CD4-positive, alpha-beta T cell (primary cell): Measurements from ENCODE around the gene PLA2G5. TPM values are rescaled to one million over a fixed set of nuclear protein-coding genes. Genes with fewer than 3 reads are reported as not detected.
"Not testable (repeated sequence)": the region's sequence is repeated elsewhere in the genome, so short reads cannot be mapped to it uniquely, and the experiment has no call there.

ENCODE experiments used
- ATAC-seq: fragments of 200-7000 bp; cut with Tn5 transposase; one replicate; pipeline ENCODE4 v1.10.0; 2022; ENCODE audit warnings: mild to moderate bottlenecking; ENCODE audit not compliant: poor library complexity
- CTCF ChIA-PET: fragments of 350-600 bp; sonication (Branson Sonifier 250); formaldehyde crosslinking; loops from one replicate; lab custom pipeline; 2021; ENCODE audit warnings: antibody characterized with exemption, inconsistent platforms; lab: Charles Lee
- POLR2A ChIA-PET: fragments of 350-600 bp; sonication (Branson Sonifier 250); formaldehyde crosslinking; loops from one replicate; lab custom pipeline; 2021; ENCODE audit warnings: antibody characterized with exemption, inconsistent platforms; lab: Charles Lee
- DNase-seq, 14 experiments: peaks; one replicate each; pipeline ENCODE4 v3.0.0-alpha.2; 2013 to 2020; ENCODE audit warnings: mixed read lengths in 2 of 14
- H3K27ac ChIP-seq, 2 donors: one replicate each; pipeline versions ENCODE4 v1.5.1 to v1.7.0; 2013; ENCODE audit warnings: low read length in 2 of 2, low read depth in 1 of 2, mild to moderate bottlenecking in 1 of 2
- H3K27me3 ChIP-seq, 2 experiments: 1 replicate in 1 of 2; 2 replicates in 1 of 2; pipeline versions ENCODE4 v1.6.1 to v1.7.0; 2013; ENCODE audit warnings: low read length in 2 of 2, control low read depth in 1 of 2, mild to moderate bottlenecking in 1 of 2, moderate library complexity in 1 of 2; ENCODE audit not compliant: insufficient read depth in 2 of 2, control insufficient read depth in 1 of 2
- H3K36me3 ChIP-seq: one replicate; pipeline ENCODE4 v1.6.1; 2013; ENCODE audit warnings: low read length, control low read depth; ENCODE audit not compliant: insufficient read depth
- H3K4me1 ChIP-seq: one replicate; pipeline ENCODE4 v1.6.1; 2013; ENCODE audit warnings: low read length, control low read depth; ENCODE audit not compliant: insufficient read depth
- H3K4me3 ChIP-seq: one replicate; pipeline ENCODE4 v1.5.1; 2013; ENCODE audit warnings: mild to moderate bottlenecking, low read length, moderate library complexity
- H3K9me3 ChIP-seq, 2 experiments: 1 replicate in 1 of 2; 2 replicates in 1 of 2; pipeline versions ENCODE4 v1.6.1 to v1.7.0; 2013; ENCODE audit warnings: low read length in 2 of 2, mild to moderate bottlenecking in 2 of 2, control low read depth in 1 of 2, moderate library complexity in 1 of 2; ENCODE audit not compliant: control insufficient read depth in 1 of 2, insufficient read depth in 1 of 2
- H3K27ac Mint-ChIP-seq: one replicate; pipeline ENCODE4 v1.8.0; 2020; ENCODE audit warnings: mixed read lengths
- H3K27me3 Mint-ChIP-seq: one replicate; pipeline ENCODE4 v1.8.0; 2021; ENCODE audit warnings: mixed read lengths
- H3K36me3 Mint-ChIP-seq: one replicate; pipeline ENCODE4 v1.8.0; 2021; ENCODE audit warnings: low read depth, mixed read lengths
- H3K4me1 Mint-ChIP-seq: one replicate; pipeline ENCODE4 v1.8.0; 2021; ENCODE audit warnings: low read depth, mixed read lengths
- H3K4me3 Mint-ChIP-seq: one replicate; pipeline ENCODE4 v1.8.0; 2020; ENCODE audit warnings: mild to moderate bottlenecking, mixed read lengths
- H3K9me3 Mint-ChIP-seq: one replicate; pipeline ENCODE4 v1.8.0; 2020; ENCODE audit warnings: mixed read lengths
- CTCF ChIP-seq: fragments of 200-600 bp; IDR thresholded peaks from one replicate; pipeline ENCODE4 v1.8.0; 2022; ENCODE audit warnings: antibody characterized with exemption, mild to moderate bottlenecking
- intact Hi-C, 2 experiments: fragments of 100-400 bp; cut with DNase I in 1 of 2; cut with micrococcal nuclease in 1 of 2; formaldehyde crosslinking; loops; one replicate each; pipeline versions ENCODE4 v1.15.1 to v1.9.0; 2023 to 2025; cut with DNase I, micrococcal nuclease
- total RNA-seq, 174 experiments: library from RNA in 2 of 174; stranded (reverse) in 2 of 174; gene quantifications; one replicate each; pipeline ENCODE4 v1.2.3 and lab custom pipeline; 2021 to 2026

Gene PLA2G5
- total RNA-seq, 2 experiments from 2014 or later: not detected

DNA sequence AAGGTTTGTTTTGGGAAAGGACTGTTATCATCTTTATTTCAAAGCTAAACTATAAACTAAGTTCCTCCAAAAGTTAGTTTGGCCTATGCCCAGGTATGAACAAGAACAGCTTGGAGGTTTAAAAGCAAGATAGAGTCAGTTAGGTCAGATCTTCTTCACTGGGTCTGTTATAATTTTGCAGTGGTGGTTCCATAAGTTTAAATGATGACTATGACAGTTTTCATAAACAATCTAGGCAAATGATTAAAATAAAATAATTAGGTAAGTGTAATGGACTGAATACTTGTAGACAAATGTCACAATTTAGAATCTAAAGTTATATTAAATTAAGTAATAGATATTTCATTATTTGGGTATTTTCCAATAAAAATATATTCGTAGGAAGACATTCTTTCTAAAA lies 21.4 kb upstream of the PLA2G5 start:
- ChIA-PET CTCF (interaction anchor here (0.9 to 1.1 kb wide), 2 partner anchors 11 to 15 kb away, joined by 3 to 7 read pairs; no protein-coding TSS in a partner anchor), POLR2A (no interaction called here)
- no peaks in the 10 kb centered on the region for H3K4me1 ChIP-seq
- DNase-seq (no peak), ATAC-seq (no peak)
- no peak overlapping the region for H3K4me3 ChIP-seq
- Mint-ChIP-seq H3K4me3 (no peak overlapping the region), H3K27ac (no peak overlapping the region), H3K4me1 (no peaks in the 10 kb centered on the region), H3K9me3 (peaks cover 11% of the 10 kb centered on the region), H3K36me3 (no peaks in the 10 kb centered on the region), H3K27me3 (peaks cover 6% of the 10 kb centered on the region)
- no peaks in the 10 kb centered on the region for H3K36me3 ChIP-seq
- intact Hi-C loops: loop anchor here in 1 of 2 experiments (10.0 kb wide), 1 partner anchor 384 kb away; the partner anchor contains the start of gene HTR6
- H3K9me3 ChIP-seq: peaks cover 4 to 7% of the 10 kb centered on the region in 2 experiments
- H3K27me3 ChIP-seq: no peaks in the 10 kb centered on the region
- no peak for TF ChIP-seq CTCF
- H3K27ac ChIP-seq: no peak overlapping the region

GRCh38 chr1:20049056-20049798 lies 20.8 kb upstream of the PLA2G5 start:
- H3K9me3 Mint-ChIP-seq: peaks cover 11% of the 10 kb centered on the region
- H3K27me3 ChIP-seq, H3K36me3 ChIP-seq, H3K27me3 Mint-ChIP-seq, H3K9me3 ChIP-seq, H3K36me3 Mint-ChIP-seq, H3K4me1 ChIP-seq, DNase-seq, POLR2A ChIA-PET, H3K4me3 ChIP-seq, H3K27ac Mint-ChIP-seq, H3K27ac ChIP-seq, H3K4me3 Mint-ChIP-seq, H3K4me1 Mint-ChIP-seq, ATAC-seq: not testable (repeated sequence)
- CTCF ChIA-PET: interaction anchor here (1.1 kb wide), 1 partner anchor 10 kb away, joined by 7 read pairs; no protein-coding TSS in a partner anchor
- intact Hi-C loops: loop anchor here in 1 of 2 experiments (10.0 kb wide), 1 partner anchor 384 kb away; the partner anchor contains the start of gene HTR6

- Histone ChIP-seq H3K27me3 (no peaks in the 10 kb centered on the region), H3K9me3 (peaks cover 4 to 7% of the 10 kb centered on the region in 2 experiments), H3K36me3 (no peaks in the 10 kb centered on the region), H3K4me1 (no peaks in the 10 kb centered on the region), H3K4me3 (no peak overlapping the region), H3K27ac (no peak overlapping the region)
- peaks cover 7% of the 10 kb centered on the region for H3K27me3 Mint-ChIP-seq
- H3K4me3 Mint-ChIP-seq: no peak overlapping the region
- peaks cover 11% of the 10 kb centered on the region for H3K9me3 Mint-ChIP-seq
- no peak overlapping the region for H3K27ac Mint-ChIP-seq
- ATAC-seq: no peak
- CTCF ChIA-PET: no interaction called here
- POLR2A ChIA-PET: no interaction called here
- TF ChIP-seq CTCF: no peak
- H3K36me3 Mint-ChIP-seq: no peaks in the 10 kb centered on the region
- intact Hi-C loops: no loop called here
- no peak for DNase-seq
- no peaks in the 10 kb centered on the region for H3K4me1 Mint-ChIP-seq
These were observed 18.7 kb upstream of the PLA2G5 start for GRCh38 chr1:20051218-20051829.
